Astrocyte (in vitro differentiated cells and primary cell): ENCODE results near the gene BCOR. TPM values are rescaled to one million over a fixed set of nuclear protein-coding genes. Genes with fewer than 3 reads are reported as not detected.
A peak's percentile ranks its signal among the peaks of the same experiment; 100 is the strongest.

Experiments
- DNase-seq: peaks from one replicate; pipeline ENCODE4 v3.0.0-alpha.2; 2010; ENCODE audit warnings: low read depth
- FAIRE-seq: peaks from 2 replicates; lab custom pipeline; 2011; peaks lifted over from hg19 to GRCh38; lab: Jason Lieb, UNC
- H2AFZ ChIP-seq: 2 replicates; pipeline ENCODE4 v1.6.0; 2012; ENCODE audit warnings: low read depth, low read length, inconsistent platforms
- H3K27ac ChIP-seq: 2 replicates; pipeline ENCODE4 v1.5.1; 2011; ENCODE audit warnings: low read depth, low read length, inconsistent platforms
- H3K27me3 ChIP-seq: 2 replicates; pipeline ENCODE4 v1.6.0; 2011; ENCODE audit warnings: low read length, inconsistent platforms; ENCODE audit not compliant: insufficient read depth
- H3K36me3 ChIP-seq: 2 replicates; pipeline ENCODE4 v1.5.1; 2011; ENCODE audit warnings: low read length, inconsistent platforms; ENCODE audit not compliant: insufficient read depth
- H3K4me1 ChIP-seq: 2 replicates; pipeline ENCODE4 v1.5.1; 2011; ENCODE audit warnings: low read length, inconsistent platforms; ENCODE audit not compliant: insufficient read depth
- H3K4me2 ChIP-seq: 2 replicates; pipeline ENCODE4 v1.6.0; 2012; ENCODE audit warnings: low read length, inconsistent platforms
- H3K4me3 ChIP-seq: 2 replicates; pipeline ENCODE4 v1.5.1; 2011; ENCODE audit warnings: low read depth, mild to moderate bottlenecking, low read length, inconsistent platforms; ENCODE audit not compliant: insufficient read depth
- H3K79me2 ChIP-seq: 2 replicates; pipeline ENCODE4 v1.6.0; 2012; ENCODE audit warnings: mild to moderate bottlenecking, low read length, inconsistent platforms; ENCODE audit not compliant: insufficient read depth
- H3K9ac ChIP-seq: 2 replicates; pipeline ENCODE4 v1.6.0; 2012; ENCODE audit warnings: mild to moderate bottlenecking, low read length, inconsistent platforms
- H3K9me3 ChIP-seq: 2 replicates; pipeline ENCODE4 v1.5.1; 2012; ENCODE audit warnings: low read depth, mild to moderate bottlenecking, low read length, inconsistent platforms; ENCODE audit not compliant: insufficient read depth
- H4K20me1 ChIP-seq: 2 replicates; pipeline ENCODE4 v1.6.0; 2012; ENCODE audit warnings: low read length, inconsistent platforms; ENCODE audit not compliant: insufficient read depth
- H3K27ac Mint-ChIP-seq: one replicate; pipeline ENCODE4 v1.8.0; 2021; ENCODE audit warnings: mild to moderate bottlenecking, mixed read lengths; ENCODE audit not compliant: unreplicated experiment
- H3K27me3 Mint-ChIP-seq: one replicate; pipeline ENCODE4 v1.8.0; 2021; ENCODE audit warnings: low read depth, mixed read lengths; ENCODE audit not compliant: unreplicated experiment
- H3K36me3 Mint-ChIP-seq: one replicate; pipeline ENCODE4 v1.8.0; 2021; ENCODE audit warnings: low read depth, mixed read lengths; ENCODE audit not compliant: unreplicated experiment
- H3K4me1 Mint-ChIP-seq: one replicate; pipeline ENCODE4 v1.8.0; 2021; ENCODE audit warnings: low read depth, mixed read lengths; ENCODE audit not compliant: unreplicated experiment
- H3K4me3 Mint-ChIP-seq: one replicate; pipeline ENCODE4 v1.8.0; 2021; ENCODE audit warnings: mild to moderate bottlenecking, moderate library complexity, mixed read lengths; ENCODE audit not compliant: unreplicated experiment
- H3K9me3 Mint-ChIP-seq: one replicate; pipeline ENCODE4 v1.8.0; 2021; ENCODE audit warnings: mild to moderate bottlenecking, mixed read lengths; ENCODE audit not compliant: unreplicated experiment
- EZH2 ChIP-seq: IDR thresholded peaks from 2 replicates; pipeline ENCODE4 v1.6.1; 2012; ENCODE audit warnings: mild to moderate bottlenecking, low read length, inconsistent platforms; ENCODE audit not compliant: insufficient read depth
- total RNA-seq: library from RNA; stranded (reverse); gene quantifications from 2 replicates; pipeline ENCODE4 v1.2.1, GENCODE V29; 2021
- TF ChIP-seq, protein P1 (sequence below): IDR thresholded peaks from 2 replicates; pipeline ENCODE4 v1.5.1; 2011; ENCODE audit warnings: low read depth, mild to moderate bottlenecking, inconsistent platforms, low read length, moderate library complexity; ENCODE audit not compliant: insufficient read depth

The BCOR gene
- total RNA-seq, 1 donor from 2014 or later = 9.0 TPM

DNA sequence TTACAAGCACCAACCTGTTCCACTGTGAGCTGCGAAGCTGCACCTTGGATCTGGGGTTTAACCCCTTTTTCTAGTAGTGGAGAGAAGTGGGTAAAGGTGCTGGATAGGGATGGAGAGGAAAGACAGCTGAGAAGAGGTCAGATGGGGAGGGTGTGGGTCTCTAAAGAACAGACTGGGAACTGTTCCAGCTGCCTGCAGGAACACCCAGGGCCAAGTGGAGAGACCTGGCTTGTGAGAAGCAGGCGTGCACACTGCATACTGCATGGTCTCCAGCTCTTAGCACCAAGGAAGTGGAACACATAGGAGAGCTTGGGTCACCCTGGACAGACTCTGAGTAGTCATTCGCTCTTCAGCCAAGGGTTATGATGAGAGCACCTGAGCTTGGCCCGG, 16.1 kb downstream of the BCOR start:
- Histone ChIP-seq H2AFZ (no peak overlapping the region), H3K9ac (no peak overlapping the region), H3K36me3 (no peaks in the 10 kb centered on the region), H3K4me1 (peaks cover 23% of the 10 kb centered on the region), H3K4me2 (no peak overlapping the region), H3K27ac (no peak overlapping the region), H3K9me3 (no peaks in the 10 kb centered on the region), H3K4me3 (no peak overlapping the region), H4K20me1 (peaks cover 79% of the 10 kb centered on the region), H3K27me3 (no peaks in the 10 kb centered on the region), H3K79me2 (peaks cover 40% of the 10 kb centered on the region)
- no peak overlapping the region for H3K4me3 Mint-ChIP-seq
- H3K27ac Mint-ChIP-seq = no peak overlapping the region
- no peaks in the 10 kb centered on the region for H3K36me3 Mint-ChIP-seq
- peak; percentile 47 for FAIRE-seq
- peaks cover 2% of the 10 kb centered on the region for H3K27me3 Mint-ChIP-seq
- DNase-seq = no peak
- no peaks in the 10 kb centered on the region for H3K9me3 Mint-ChIP-seq
- peaks cover 5% of the 10 kb centered on the region for H3K4me1 Mint-ChIP-seq
- TF ChIP-seq, protein P1, sequence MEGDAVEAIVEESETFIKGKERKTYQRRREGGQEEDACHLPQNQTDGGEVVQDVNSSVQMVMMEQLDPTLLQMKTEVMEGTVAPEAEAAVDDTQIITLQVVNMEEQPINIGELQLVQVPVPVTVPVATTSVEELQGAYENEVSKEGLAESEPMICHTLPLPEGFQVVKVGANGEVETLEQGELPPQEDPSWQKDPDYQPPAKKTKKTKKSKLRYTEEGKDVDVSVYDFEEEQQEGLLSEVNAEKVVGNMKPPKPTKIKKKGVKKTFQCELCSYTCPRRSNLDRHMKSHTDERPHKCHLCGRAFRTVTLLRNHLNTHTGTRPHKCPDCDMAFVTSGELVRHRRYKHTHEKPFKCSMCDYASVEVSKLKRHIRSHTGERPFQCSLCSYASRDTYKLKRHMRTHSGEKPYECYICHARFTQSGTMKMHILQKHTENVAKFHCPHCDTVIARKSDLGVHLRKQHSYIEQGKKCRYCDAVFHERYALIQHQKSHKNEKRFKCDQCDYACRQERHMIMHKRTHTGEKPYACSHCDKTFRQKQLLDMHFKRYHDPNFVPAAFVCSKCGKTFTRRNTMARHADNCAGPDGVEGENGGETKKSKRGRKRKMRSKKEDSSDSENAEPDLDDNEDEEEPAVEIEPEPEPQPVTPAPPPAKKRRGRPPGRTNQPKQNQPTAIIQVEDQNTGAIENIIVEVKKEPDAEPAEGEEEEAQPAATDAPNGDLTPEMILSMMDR = no peak
- TF ChIP-seq EZH2 = no peak

DNA sequence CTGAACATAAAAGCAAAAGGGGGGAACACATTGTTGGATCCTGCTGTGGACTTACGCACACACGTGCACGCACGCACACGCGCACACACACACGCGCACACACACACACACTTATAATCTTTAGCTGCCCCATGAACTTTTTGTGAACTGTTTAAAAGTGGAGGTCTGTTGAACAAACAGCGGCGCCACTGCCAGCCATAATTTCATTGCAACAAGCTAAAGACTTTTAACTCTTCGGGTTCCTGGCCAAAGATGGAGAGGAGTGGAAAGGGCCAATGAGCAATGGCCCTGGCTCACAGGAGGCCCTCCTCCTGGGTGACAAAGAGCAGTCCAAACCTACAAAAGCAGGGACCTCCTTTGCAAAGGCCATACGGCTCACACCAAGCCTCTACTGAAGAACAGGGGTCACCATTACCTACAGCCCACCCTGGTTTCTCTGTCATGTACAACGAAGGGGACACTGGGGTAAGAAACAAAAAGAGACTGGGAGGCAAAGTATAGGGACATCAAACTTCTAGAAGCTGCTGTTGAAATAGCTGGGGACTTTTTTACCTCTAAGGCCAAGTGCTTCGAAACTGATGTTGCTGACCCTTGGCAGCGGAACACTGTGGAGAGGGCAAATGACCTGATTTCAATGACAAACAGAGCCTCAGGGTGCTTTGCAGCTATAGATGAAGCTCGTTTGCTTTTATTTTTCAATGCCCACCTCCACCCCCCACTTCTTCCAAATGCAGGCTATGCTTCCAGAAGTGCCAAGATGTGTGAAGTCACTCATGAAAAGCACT, 16.7 kb downstream of the BCOR start:
- FAIRE-seq = peak; percentile 83
- H3K27ac ChIP-seq = no peak overlapping the region

More for the DNA sequence above, 16.7 kb downstream of the BCOR start:
- Histone ChIP-seq H3K9ac (no peak overlapping the region), H3K9me3 (no peaks in the 10 kb centered on the region), H3K36me3 (no peaks in the 10 kb centered on the region), H2AFZ (no peak overlapping the region), H3K4me1 (peaks cover 21% of the 10 kb centered on the region), H3K27me3 (no peaks in the 10 kb centered on the region), H3K4me3 (no peak overlapping the region), H3K79me2 (peaks cover 37% of the 10 kb centered on the region), H4K20me1 (peaks cover 73% of the 10 kb centered on the region), H3K4me2 (no peak overlapping the region)
- Mint-ChIP-seq H3K27ac (no peak overlapping the region), H3K4me1 (no peaks in the 10 kb centered on the region), H3K27me3 (peaks cover 2% of the 10 kb centered on the region), H3K4me3 (no peak overlapping the region), H3K9me3 (no peaks in the 10 kb centered on the region), H3K36me3 (no peaks in the 10 kb centered on the region)
- no peak for DNase-seq
- no peak for TF ChIP-seq EZH2
- TF ChIP-seq, protein P1 = no peak
